Fibroblast of lung (primary cell): Measurements from ENCODE around the gene WDR47.

ENCODE experiments used
- CTCF ChIP-seq, 2 donors: IDR thresholded peaks in 1 of 2; conservative IDR thresholded peaks in 1 of 2; 1 replicate in 1 of 2; 2 replicates in 1 of 2; pipeline ENCODE4 v1.5.1; 2011 to 2012; ENCODE audit warnings: low read length in 2 of 2, control low read depth in 1 of 2, inconsistent platforms in 1 of 2, low read depth in 1 of 2, mild to moderate bottlenecking in 1 of 2
- EZH2 ChIP-seq: IDR thresholded peaks from 2 replicates; pipeline ENCODE4 v1.5.1; 2012; ENCODE audit warnings: low read length, control low read depth, mild to moderate bottlenecking; ENCODE audit errors: missing control alignments

DNA sequence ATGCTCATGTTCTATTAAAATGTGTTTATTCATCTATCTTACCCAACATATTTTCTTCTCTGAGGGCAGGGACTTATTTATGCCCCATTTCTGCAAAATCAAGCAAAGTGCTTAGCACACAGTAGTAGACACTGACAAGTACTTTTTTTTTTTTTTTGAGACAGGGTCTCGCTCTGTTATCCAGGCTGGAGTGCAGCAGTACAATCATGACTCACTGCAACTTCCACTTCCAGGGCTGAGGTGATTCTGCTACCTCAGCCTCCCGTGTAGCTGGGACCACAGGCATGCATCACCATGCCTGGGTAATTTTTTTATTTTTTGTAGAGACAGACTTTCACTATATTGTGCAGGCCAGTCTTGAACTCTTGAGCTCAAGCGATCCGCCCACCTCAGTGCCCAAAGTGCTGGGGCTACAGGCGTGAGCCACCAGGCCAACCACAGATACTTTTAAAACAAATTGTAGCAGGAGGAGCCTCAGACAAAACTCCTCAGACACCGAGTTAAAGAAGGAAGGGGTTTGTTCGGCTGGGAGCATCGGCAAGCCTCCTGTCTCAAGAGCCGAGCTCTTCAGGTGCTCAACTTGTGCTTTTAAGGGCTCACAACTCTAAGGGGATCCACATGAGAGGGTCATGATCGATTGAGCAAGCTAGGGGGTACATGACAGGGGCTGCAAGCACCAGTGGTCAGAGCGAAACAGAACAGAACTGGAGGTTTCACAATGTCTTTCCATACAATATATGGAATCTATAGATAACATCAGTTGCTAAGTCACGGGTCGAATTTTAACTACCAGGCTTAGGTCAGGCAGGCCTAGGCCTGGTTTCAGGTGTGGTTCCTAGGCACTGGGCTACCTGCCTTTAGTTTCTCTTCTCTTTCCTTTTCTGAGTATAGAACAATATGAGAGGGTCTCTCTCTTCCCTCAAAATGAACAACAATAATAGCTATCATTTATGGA, 42.9 kb upstream of the WDR47 start:
- no peak for TF ChIP-seq CTCF (conservative IDR thresholded peaks at IDR 0.05 in 1 of 2, IDR thresholded peaks at IDR 0.05 in 1 of 2; ENCODE audit: low read depth in 1 of 2, low read length in 2 of 2)
- TF ChIP-seq EZH2 = no peak
